HG03378 (cell line): ENCODE data around the gene GRIN2A.
A peak's percentile ranks its signal among the peaks of the same experiment; 100 is the strongest.

Source experiments
- ATAC-seq: cut with Tn5 transposase; IDR thresholded peaks from one replicate; pipeline ENCODE4 v1.9.1; 2021; ENCODE audit warnings: mild to moderate bottlenecking, moderate library complexity; ENCODE audit not compliant: unreplicated experiment

Gene GRIN2A

GRCh38 chr16:10182222-10183053, at the start of gene GRIN2A:
Gene GRIN2A (minus strand): TSS chr16:10182428. CDS start chr16:10180411, 2,017 bp downstream.
- ATAC-seq, result no peak

- ATAC-seq, result no peak
Observed at GRCh38 chr16:10231563-10231962, 49.3 kb upstream of the GRIN2A start.

GRCh38 chr16:10228779-10229178, 46.6 kb upstream of the GRIN2A start:
- ATAC-seq, result no peak

GRCh38 chr16:10226987-10227306, 44.7 kb upstream of the GRIN2A start:
- ATAC-seq, result no peak

GRCh38 chr16:10226141-10226986, 44.1 kb upstream of the GRIN2A start:
- no peak for ATAC-seq

- ATAC-seq, result no peak
Observed at GRCh38 chr16:10225653-10226052, 43.4 kb upstream of the GRIN2A start.

GRCh38 chr16:10224850-10225249, 42.6 kb upstream of the GRIN2A start:
- ATAC-seq, result no peak

GRCh38 chr16:10220942-10221341, 38.7 kb upstream of the GRIN2A start:
- ATAC-seq, result no peak

- ATAC-seq, result no peak
Observed at GRCh38 chr16:10219742-10220141, 37.5 kb upstream of the GRIN2A start.

- no peak for ATAC-seq
Observed at GRCh38 chr16:10218490-10219206, 36.4 kb upstream of the GRIN2A start.

- no peak for ATAC-seq
Observed at GRCh38 chr16:10213748-10214147, 31.5 kb upstream of the GRIN2A start.

GRCh38 chr16:10210944-10211343, 28.7 kb upstream of the GRIN2A start:
- no peak for ATAC-seq

- ATAC-seq, result no peak
Observed at GRCh38 chr16:10206865-10207264, 24.6 kb upstream of the GRIN2A start.

- peak; percentile 77 for ATAC-seq
Observed at GRCh38 chr16:10206215-10206614, 24.0 kb upstream of the GRIN2A start.

GRCh38 chr16:10205688-10206087, 23.5 kb upstream of the GRIN2A start:
- ATAC-seq, result no peak

- ATAC-seq, result no peak
Observed at GRCh38 chr16:10202649-10203048, 20.4 kb upstream of the GRIN2A start.

- no peak for ATAC-seq
Observed at GRCh38 chr16:10200637-10201586, 18.7 kb upstream of the GRIN2A start.

GRCh38 chr16:10196999-10197398, 14.8 kb upstream of the GRIN2A start:
- ATAC-seq, result no peak

- ATAC-seq, result no peak
Observed at GRCh38 chr16:10191096-10191495, 8.9 kb upstream of the GRIN2A start.

GRCh38 chr16:10189861-10190390, 7.7 kb upstream of the GRIN2A start:
- no peak for ATAC-seq
